MM.1S (cell line): ENCODE data around the gene PITRM1.

Source experiments
- DNase-seq: peaks from one replicate; pipeline ENCODE4 v3.0.0-alpha.2; 2015
- H2AFZ ChIP-seq: fragments of 300-600 bp; sonication (generic); 2 replicates; pipeline ENCODE4 v1.6.0; 2016; ENCODE audit warnings: antibody characterized with exemption, low read length
- H3F3A ChIP-seq: fragments of 300-600 bp; sonication (generic); 2 replicates; pipeline ENCODE4 v1.6.1; 2016; ENCODE audit warnings: mild to moderate bottlenecking, antibody characterized with exemption, low read length, moderate library complexity, mixed read lengths; ENCODE audit not compliant: insufficient read depth
- H3K27ac ChIP-seq: fragments of 300-600 bp; sonication (generic); 2 replicates; pipeline ENCODE4 v1.5.1; 2016; ENCODE audit warnings: mild to moderate bottlenecking, low read length
- H3K27me3 ChIP-seq: fragments of 300-600 bp; sonication (generic); replicated peaks from 2 replicates; pipeline ENCODE4 v1.6.0; 2016; ENCODE audit warnings: low read length; ENCODE audit not compliant: insufficient read depth
- H3K36me3 ChIP-seq: fragments of 300-600 bp; sonication (generic); replicated peaks from 2 replicates; pipeline ENCODE4 v1.6.1; 2016; ENCODE audit warnings: mild to moderate bottlenecking, low read length, mixed read lengths; ENCODE audit not compliant: insufficient read depth
- H3K4me1 ChIP-seq: fragments of 300-600 bp; sonication (generic); 2 replicates; pipeline ENCODE4 v1.6.1; 2016; ENCODE audit warnings: low read length, mixed read lengths
- H3K4me2 ChIP-seq: fragments of 300-600 bp; sonication (generic); 2 replicates; pipeline ENCODE4 v1.6.0; 2016; ENCODE audit warnings: low read depth, low read length
- H3K4me3 ChIP-seq: fragments of 300-600 bp; sonication (generic); 2 replicates; pipeline ENCODE4 v1.5.1; 2016; ENCODE audit warnings: low read length, mixed read lengths
- H3K79me2 ChIP-seq: fragments of 300-600 bp; sonication (generic); 2 replicates; pipeline ENCODE4 v1.6.1; 2016; ENCODE audit warnings: mixed run types, low read length, mixed read lengths
- H3K9ac ChIP-seq: fragments of 300-600 bp; sonication (generic); 2 replicates; pipeline ENCODE4 v1.6.1; 2016; ENCODE audit warnings: low read length, mixed read lengths
- H3K9me2 ChIP-seq: fragments of 300-600 bp; sonication (generic); replicated peaks from 2 replicates; pipeline ENCODE4 v1.6.1; 2016; ENCODE audit warnings: mild to moderate bottlenecking, low read length, mixed read lengths; ENCODE audit not compliant: insufficient read depth
- H3K9me3 ChIP-seq: fragments of 300-600 bp; sonication (generic); replicated peaks from 2 replicates; pipeline ENCODE4 v1.6.1; 2016; ENCODE audit warnings: mild to moderate bottlenecking, low read length, mixed read lengths; ENCODE audit not compliant: insufficient read depth
- H4K20me1 ChIP-seq: fragments of 300-600 bp; sonication (generic); 2 replicates; pipeline ENCODE4 v1.6.1; 2016; ENCODE audit warnings: mild to moderate bottlenecking, low read length, moderate library complexity, mixed read lengths; ENCODE audit not compliant: insufficient read depth
- EZH2 ChIP-seq: fragments of 300-600 bp; sonication (generic); optimal IDR thresholded peaks from 2 replicates; pipeline ENCODE3; 2017; ENCODE audit warnings: low read depth, mild to moderate bottlenecking, antibody characterized with exemption, low read length, mixed read lengths
- EZH2phosphoT487 ChIP-seq: fragments of 300-600 bp; sonication (generic); IDR thresholded peaks from 2 replicates; pipeline ENCODE4 v1.6.1; 2018; ENCODE audit warnings: antibody characterized with exemption, low read length
- TF ChIP-seq, protein P1 (sequence below): fragments of 300-600 bp; sonication (generic); IDR thresholded peaks from 2 replicates; pipeline ENCODE4 v1.5.1; 2016; ENCODE audit warnings: antibody characterized with exemption, low read length, mixed read lengths

PITRM1 gene

DNA sequence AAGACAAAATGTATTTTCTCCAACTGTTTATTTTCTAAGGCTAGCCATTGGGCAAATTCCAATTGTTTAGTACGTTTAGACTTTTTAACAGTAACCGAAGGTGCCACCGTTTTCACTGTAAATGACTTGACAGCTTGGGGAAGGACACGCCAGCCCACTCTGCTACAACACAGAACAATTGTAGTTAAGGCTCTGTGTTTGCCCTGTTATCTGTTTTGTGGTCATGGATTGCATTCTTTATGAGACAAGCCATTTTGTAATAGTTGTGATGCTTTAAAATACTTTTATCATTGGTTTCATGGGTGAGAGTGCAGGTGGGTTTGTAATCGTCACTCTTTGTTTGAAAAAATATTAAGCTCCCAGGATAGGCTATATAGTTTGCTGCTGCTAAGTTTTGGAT lies 6.6 kb upstream of the PITRM1 start:
- Histone ChIP-seq H2AFZ (no peak overlapping the region), H3K36me3 (no peaks in the 10 kb centered on the region), H3K27ac (no peak overlapping the region), H3F3A (no peaks in the 10 kb centered on the region), H4K20me1 (no peaks in the 10 kb centered on the region), H3K4me3 (no peak overlapping the region), H3K9ac (no peak overlapping the region), H3K9me2 (no peaks in the 10 kb centered on the region), H3K4me1 (no peaks in the 10 kb centered on the region), H3K4me2 (no peak overlapping the region), H3K79me2 (no peaks in the 10 kb centered on the region), H3K27me3 (no peaks in the 10 kb centered on the region), H3K9me3 (no peaks in the 10 kb centered on the region)
- DNase-seq: no peak
- TF ChIP-seq, protein P1, sequence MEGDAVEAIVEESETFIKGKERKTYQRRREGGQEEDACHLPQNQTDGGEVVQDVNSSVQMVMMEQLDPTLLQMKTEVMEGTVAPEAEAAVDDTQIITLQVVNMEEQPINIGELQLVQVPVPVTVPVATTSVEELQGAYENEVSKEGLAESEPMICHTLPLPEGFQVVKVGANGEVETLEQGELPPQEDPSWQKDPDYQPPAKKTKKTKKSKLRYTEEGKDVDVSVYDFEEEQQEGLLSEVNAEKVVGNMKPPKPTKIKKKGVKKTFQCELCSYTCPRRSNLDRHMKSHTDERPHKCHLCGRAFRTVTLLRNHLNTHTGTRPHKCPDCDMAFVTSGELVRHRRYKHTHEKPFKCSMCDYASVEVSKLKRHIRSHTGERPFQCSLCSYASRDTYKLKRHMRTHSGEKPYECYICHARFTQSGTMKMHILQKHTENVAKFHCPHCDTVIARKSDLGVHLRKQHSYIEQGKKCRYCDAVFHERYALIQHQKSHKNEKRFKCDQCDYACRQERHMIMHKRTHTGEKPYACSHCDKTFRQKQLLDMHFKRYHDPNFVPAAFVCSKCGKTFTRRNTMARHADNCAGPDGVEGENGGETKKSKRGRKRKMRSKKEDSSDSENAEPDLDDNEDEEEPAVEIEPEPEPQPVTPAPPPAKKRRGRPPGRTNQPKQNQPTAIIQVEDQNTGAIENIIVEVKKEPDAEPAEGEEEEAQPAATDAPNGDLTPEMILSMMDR: no peak
- TF ChIP-seq EZH2phosphoT487 (no peak), EZH2 (no peak)

DNA sequence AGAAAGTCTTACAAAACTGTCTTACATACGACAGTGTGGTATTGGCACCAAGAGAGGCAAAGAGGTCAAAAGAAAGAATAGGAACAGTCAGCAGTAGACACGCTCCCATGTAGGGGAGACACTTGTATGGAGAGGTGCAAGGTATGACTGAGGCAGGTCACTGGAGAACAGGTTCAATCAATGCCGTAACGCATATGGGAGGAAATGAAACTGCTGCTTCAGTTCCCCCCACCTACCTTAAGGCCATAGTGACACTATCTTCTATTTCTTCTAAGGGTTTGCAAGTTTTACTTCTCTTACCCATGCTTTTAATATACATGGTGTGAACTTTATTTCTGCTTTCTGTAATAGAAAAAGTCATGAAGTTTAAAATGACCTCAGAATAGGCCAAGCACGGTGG lies 5.5 kb upstream of the PITRM1 start:
- no peaks in the 10 kb centered on the region for H3K36me3 ChIP-seq
- H2AFZ ChIP-seq: no peak overlapping the region
- H3K27ac ChIP-seq: no peak overlapping the region
- no peak for TF ChIP-seq EZH2
- TF ChIP-seq, protein P1: no peak
- no peak for TF ChIP-seq EZH2phosphoT487
- no peaks in the 10 kb centered on the region for H3K9me2 ChIP-seq
- no peak overlapping the region for H3K4me2 ChIP-seq
- H3K9me3 ChIP-seq: no peaks in the 10 kb centered on the region
- H4K20me1 ChIP-seq: no peaks in the 10 kb centered on the region
- no peaks in the 10 kb centered on the region for H3K4me1 ChIP-seq
- no peak for DNase-seq
- no peak overlapping the region for H3K4me3 ChIP-seq
- H3F3A ChIP-seq: no peaks in the 10 kb centered on the region
- H3K27me3 ChIP-seq: no peaks in the 10 kb centered on the region
- H3K79me2 ChIP-seq: no peaks in the 10 kb centered on the region
- no peak overlapping the region for H3K9ac ChIP-seq

DNA sequence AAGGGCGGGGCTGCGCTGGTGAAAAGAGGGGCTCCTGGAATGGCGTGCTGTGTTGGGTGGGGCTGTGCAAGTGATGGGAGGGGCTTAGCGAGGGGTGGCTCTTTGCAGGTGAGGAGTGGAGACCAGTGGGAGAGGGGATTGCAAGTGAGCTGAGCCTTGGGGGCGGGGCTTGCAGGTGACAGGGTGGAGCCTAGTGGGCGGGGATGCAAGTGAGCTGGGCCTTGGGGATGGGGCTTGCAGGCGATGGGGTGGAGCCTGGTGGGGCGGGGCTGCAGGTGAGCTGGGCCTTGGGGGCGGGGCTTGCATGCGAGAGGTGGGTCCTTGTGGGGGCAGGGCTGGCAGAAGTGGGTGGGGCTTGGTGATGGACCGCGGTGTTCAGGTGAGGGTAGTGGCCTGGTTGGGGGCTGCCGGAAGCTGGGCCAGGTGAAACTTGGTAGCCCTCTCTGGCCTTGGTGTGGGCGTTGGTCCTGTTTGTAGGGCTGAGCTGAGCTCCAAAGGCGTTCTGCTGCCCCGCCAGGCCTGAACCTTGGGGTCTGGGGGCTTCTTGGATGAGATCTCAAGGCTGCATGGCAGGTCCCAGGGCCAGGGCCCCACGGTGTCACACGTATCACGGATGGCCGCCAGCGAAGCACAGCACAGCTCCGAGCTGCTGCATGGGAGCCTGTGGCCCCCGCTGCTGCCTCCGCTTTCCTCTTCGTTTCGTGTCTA lies 743 bp upstream of the PITRM1 start:
- Histone ChIP-seq H3K27ac (peak overlapping the region; percentile 50; the same call in 1 of the 2 replicates), H4K20me1 (no peaks in the 10 kb centered on the region), H3K4me2 (peak overlapping the region; percentile 86), H3K4me3 (peak overlapping the region; percentile 63), H3K9me3 (no peaks in the 10 kb centered on the region), H2AFZ (peak overlapping the region; percentile 72), H3K79me2 (peaks cover 29% of the 10 kb centered on the region), H3K4me1 (no peaks in the 10 kb centered on the region), H3K36me3 (no peaks in the 10 kb centered on the region; the same call in 1 of the 2 replicates), H3K9ac (peak overlapping the region; percentile 41; the same call in 1 of the 2 replicates), H3K27me3 (no peaks in the 10 kb centered on the region), H3F3A (no peaks in the 10 kb centered on the region), H3K9me2 (no peaks in the 10 kb centered on the region)
- peak; percentile 89 for DNase-seq
- TF ChIP-seq EZH2: no peak
- TF ChIP-seq EZH2phosphoT487: no peak
- TF ChIP-seq, protein P1: no peak
